ENCODE results near the gene PRELP.

GRCh38 chr1:203453016-203453415 is 22.6 kb upstream of the PRELP start:
- TF ChIP-seq CTCF (IDR thresholded peaks at IDR 0.05; ENCODE audit: low read depth, low read length) (no peak), POLR2A (IDR thresholded peaks at IDR 0.05; ENCODE audit: extremely low read depth, insufficient read length) (no peak), MAX (IDR thresholded peaks at IDR 0.05; ENCODE audit: low read depth, low read length) (no peak)

Data from NB4 (cell line).